ENCODE measurements around the gene FHL3. TPM values are rescaled to one million over a fixed set of nuclear protein-coding genes. Genes with fewer than 3 reads are reported as not detected.

FHL3 gene
- polyA plus RNA-seq, 1 of the 3 experiments (the other 2 are of a cell fraction): 6.8 TPM

DNA sequence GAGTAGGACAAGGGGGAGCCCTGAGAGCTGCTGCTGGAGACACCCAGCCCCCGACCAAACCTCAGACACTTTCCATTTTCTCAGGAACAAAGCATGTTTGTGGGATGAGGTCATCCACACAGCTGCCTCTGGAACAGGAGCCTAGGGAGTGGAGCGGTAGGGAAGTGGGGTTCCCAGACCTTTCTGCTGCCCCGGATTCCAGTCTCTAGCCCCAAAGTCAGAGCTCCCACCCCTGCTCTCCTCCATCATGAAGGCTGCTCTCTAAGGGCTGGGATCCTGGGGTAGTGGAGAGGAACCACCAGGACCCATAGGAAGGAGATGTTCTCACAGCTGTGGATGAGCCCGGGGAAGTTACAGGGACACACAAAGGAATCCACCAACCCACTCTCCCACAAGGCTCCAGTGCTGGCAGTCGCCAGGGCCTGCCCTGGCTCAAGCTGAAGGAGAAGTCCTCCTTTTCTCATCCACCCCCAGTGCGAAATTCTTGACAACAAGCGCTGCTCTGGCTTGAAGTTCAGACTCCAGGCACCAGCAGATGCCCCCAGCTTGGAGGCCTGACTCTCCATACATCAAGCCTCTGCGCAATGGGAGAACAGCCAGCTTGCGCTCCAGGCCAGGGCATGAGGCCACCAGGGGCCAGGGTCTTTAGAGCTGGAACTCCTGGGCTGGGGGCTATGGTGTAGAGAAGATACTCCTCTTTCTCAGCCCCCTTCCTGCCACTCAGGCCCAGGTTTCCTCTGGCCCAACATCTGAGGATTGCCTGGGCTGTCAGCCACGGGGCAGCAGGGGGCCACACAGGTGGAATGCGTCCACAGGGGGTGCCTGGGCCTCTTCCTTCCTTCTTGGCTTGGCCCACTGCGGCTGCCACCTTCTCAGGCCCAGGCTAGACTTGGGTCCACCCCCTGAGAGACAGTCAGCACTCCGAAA, 4.5 kb downstream of the FHL3 start (continued):
- TF ChIP-seq NRF1 (IDR thresholded peaks at IDR 0.05; ENCODE audit: low read depth, low read length) (no peak), POLR2AphosphoS5 (IDR thresholded peaks at IDR 0.05; ENCODE audit: low read depth, low read length) (no peak), NFIC (IDR thresholded peaks at IDR 0.05; ENCODE audit: borderline replicate concordance) (0 out of 2 replicates have a peak, but pooled peaks have one; percentile 7), EZH2phosphoT487 (IDR thresholded peaks at IDR 0.05; ENCODE audit: borderline replicate concordance, low read depth) (no peak), GATA2 (CRISPR knock-in tag; IDR thresholded peaks at IDR 0.05) (no peak), FOSL2 (IDR thresholded peaks at IDR 0.05; ENCODE audit: borderline replicate concordance, low read depth) (peak; percentile 48; the same call in 1 of the 2 replicates), JUND (IDR thresholded peaks at IDR 0.05) (peak; percentile 69; the same call in 1 of the 2 replicates), FOXJ3 (CRISPR knock-in tag; IDR thresholded peaks at IDR 0.05) (no peak), TCF12 (IDR thresholded peaks at IDR 0.05) (peak; percentile 57; the same call in 1 of the 2 replicates), CHD2 (IDR thresholded peaks at IDR 0.05; ENCODE audit: low read length, partially characterized antibody) (no peak)
- TF ChIP-seq, protein P1, sequence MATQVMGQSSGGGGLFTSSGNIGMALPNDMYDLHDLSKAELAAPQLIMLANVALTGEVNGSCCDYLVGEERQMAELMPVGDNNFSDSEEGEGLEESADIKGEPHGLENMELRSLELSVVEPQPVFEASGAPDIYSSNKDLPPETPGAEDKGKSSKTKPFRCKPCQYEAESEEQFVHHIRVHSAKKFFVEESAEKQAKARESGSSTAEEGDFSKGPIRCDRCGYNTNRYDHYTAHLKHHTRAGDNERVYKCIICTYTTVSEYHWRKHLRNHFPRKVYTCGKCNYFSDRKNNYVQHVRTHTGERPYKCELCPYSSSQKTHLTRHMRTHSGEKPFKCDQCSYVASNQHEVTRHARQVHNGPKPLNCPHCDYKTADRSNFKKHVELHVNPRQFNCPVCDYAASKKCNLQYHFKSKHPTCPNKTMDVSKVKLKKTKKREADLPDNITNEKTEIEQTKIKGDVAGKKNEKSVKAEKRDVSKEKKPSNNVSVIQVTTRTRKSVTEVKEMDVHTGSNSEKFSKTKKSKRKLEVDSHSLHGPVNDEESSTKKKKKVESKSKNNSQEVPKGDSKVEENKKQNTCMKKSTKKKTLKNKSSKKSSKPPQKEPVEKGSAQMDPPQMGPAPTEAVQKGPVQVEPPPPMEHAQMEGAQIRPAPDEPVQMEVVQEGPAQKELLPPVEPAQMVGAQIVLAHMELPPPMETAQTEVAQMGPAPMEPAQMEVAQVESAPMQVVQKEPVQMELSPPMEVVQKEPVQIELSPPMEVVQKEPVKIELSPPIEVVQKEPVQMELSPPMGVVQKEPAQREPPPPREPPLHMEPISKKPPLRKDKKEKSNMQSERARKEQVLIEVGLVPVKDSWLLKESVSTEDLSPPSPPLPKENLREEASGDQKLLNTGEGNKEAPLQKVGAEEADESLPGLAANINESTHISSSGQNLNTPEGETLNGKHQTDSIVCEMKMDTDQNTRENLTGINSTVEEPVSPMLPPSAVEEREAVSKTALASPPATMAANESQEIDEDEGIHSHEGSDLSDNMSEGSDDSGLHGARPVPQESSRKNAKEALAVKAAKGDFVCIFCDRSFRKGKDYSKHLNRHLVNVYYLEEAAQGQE (IDR thresholded peaks at IDR 0.05; ENCODE audit: low read depth, low read length): 0 out of 2 replicates have a peak, but pooled peaks have one; percentile 23

DNA sequence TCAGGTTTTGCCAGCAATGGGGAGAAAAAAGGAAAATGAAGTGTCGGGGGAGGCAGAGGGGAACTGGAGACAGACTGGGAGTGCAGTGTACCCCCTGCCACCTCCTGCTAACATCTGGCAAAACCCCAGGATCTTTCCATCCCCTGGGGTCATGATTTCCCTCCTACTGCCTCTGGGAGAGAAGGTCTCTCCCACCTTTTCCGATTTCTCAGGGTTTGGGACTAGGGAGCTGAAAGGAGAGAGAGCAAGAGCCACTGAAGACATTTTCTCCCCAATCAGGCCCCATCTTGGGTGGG, 5.1 kb downstream of the FHL3 start:
- Histone ChIP-seq H3K4me1 (ENCODE audit: control insufficient read depth in 1 of 2, insufficient read depth in 2 of 2, low read depth in 1 of 2, low read length in 1 of 2) (peaks cover 48 to 49% of the 10 kb centered on the region in 2 experiments), H3K36me3 (replicated peaks in 1 of 2; ENCODE audit: control insufficient read depth in 1 of 2, insufficient read depth in 2 of 2, low read length in 1 of 2) (peaks cover 0 to 18% of the 10 kb centered on the region in 2 experiments), H3K9me3 (no peaks in the 10 kb centered on the region), H2AFZ (ENCODE audit: low read depth) (peak overlapping the region; percentile 19; the same call in 1 of the 2 replicates), H4K20me1 (ENCODE audit: insufficient read depth) (no peaks in the 10 kb centered on the region), H3K27me3 (ENCODE audit: insufficient read depth) (no peaks in the 10 kb centered on the region), H3K4me2 (peak overlapping the region; percentile 70), H3K9me2 (no peaks in the 10 kb centered on the region), H3K4me3 (ENCODE audit: low read depth in 2 of 2, low read length in 1 of 2) (no peak overlapping the region; a peak in 1 of 4 replicates), H3F3A (replicated peaks; ENCODE audit: insufficient read depth) (peaks cover 27% of the 10 kb centered on the region), H3K27ac (ENCODE audit: low read depth in 2 of 2, low read length in 1 of 2) (peak overlapping the region; percentile 88 to 92), H3K9ac (peak overlapping the region; percentile 62), H3K79me2 (ENCODE audit: insufficient read depth) (peaks cover 59% of the 10 kb centered on the region)
- no peak for TF ChIP-seq EZH2phosphoT487 (IDR thresholded peaks at IDR 0.05; ENCODE audit: borderline replicate concordance, low read depth)
- TF ChIP-seq SMC3 (IDR thresholded peaks at IDR 0.05; ENCODE audit: low read depth, low read length): no peak
- TF ChIP-seq, protein P2, sequence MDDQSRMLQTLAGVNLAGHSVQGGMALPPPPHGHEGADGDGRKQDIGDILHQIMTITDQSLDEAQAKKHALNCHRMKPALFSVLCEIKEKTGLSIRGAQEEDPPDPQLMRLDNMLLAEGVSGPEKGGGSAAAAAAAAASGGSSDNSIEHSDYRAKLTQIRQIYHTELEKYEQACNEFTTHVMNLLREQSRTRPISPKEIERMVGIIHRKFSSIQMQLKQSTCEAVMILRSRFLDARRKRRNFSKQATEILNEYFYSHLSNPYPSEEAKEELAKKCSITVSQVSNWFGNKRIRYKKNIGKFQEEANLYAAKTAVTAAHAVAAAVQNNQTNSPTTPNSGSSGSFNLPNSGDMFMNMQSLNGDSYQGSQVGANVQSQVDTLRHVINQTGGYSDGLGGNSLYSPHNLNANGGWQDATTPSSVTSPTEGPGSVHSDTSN (IDR thresholded peaks at IDR 0.05): no peak
- no peak for TF ChIP-seq CTCF (IDR thresholded peaks at IDR 0.05)
- no peak for TF ChIP-seq FOSL2 (IDR thresholded peaks at IDR 0.05; ENCODE audit: borderline replicate concordance, low read depth)
- TF ChIP-seq MAX (IDR thresholded peaks at IDR 0.05; ENCODE audit: low read depth): no peak
- no peak for TF ChIP-seq RAD21 (IDR thresholded peaks at IDR 0.05; ENCODE audit: low read length)
- TF ChIP-seq, protein P3, sequence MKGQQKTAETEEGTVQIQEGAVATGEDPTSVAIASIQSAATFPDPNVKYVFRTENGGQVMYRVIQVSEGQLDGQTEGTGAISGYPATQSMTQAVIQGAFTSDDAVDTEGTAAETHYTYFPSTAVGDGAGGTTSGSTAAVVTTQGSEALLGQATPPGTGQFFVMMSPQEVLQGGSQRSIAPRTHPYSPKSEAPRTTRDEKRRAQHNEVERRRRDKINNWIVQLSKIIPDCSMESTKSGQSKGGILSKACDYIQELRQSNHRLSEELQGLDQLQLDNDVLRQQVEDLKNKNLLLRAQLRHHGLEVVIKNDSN (IDR thresholded peaks at IDR 0.05; ENCODE audit: borderline replicate concordance, low read depth): no peak
- no peak for TF ChIP-seq TCF12 (IDR thresholded peaks at IDR 0.05)
- TF ChIP-seq MEF2A (IDR thresholded peaks at IDR 0.05; ENCODE audit: borderline replicate concordance, low read depth): no peak
- no peak for TF ChIP-seq GABPA (IDR thresholded peaks at IDR 0.05; ENCODE audit: low read depth)
- TF ChIP-seq GATA2 (CRISPR knock-in tag; IDR thresholded peaks at IDR 0.05): no peak
- TF ChIP-seq FOXJ3 (CRISPR knock-in tag; IDR thresholded peaks at IDR 0.05): no peak
- TF ChIP-seq RFX5 (IDR thresholded peaks at IDR 0.05; ENCODE audit: low read length): no peak
- TF ChIP-seq JUND (IDR thresholded peaks at IDR 0.05): no peak
- no peak for TF ChIP-seq MXI1 (IDR thresholded peaks at IDR 0.05; ENCODE audit: low read depth, low read length)
- no peak for TF ChIP-seq FOXM1 (IDR thresholded peaks at IDR 0.05; ENCODE audit: low read depth)
- no peak for TF ChIP-seq SIN3A (IDR thresholded peaks at IDR 0.05; ENCODE audit: borderline replicate concordance, low read depth, low read length)
- no peak for TF ChIP-seq POLR2AphosphoS5 (IDR thresholded peaks at IDR 0.05; ENCODE audit: low read depth, low read length)
- 58% methylated on average over 2 of the region's 2 CpGs for WGBS (ENCODE audit: low lambda C conversion rate)
- ChIA-PET CTCF (interaction anchor here (0.6 to 5.2 kb wide), 4 partner anchors 10 to 835 kb away, joined by 3 to 37 read pairs (median 3); partner anchors contain the start of gene SF3A3), POLR2A (interaction anchor here (1.1 to 1.4 kb wide), 3 partner anchors 10 to 13 kb away, joined by 3 to 5 read pairs (median 5); partner anchors contain the start of gene SF3A3)
- DNase-seq: no peak
